Measurements from ENCODE around the gene GNAO1. TPM values are rescaled to one million over a fixed set of nuclear protein-coding genes. Genes with fewer than 3 reads are reported as not detected.

The GNAO1 gene
- total RNA-seq, 1 donor from 2014 or later, result not detected

- DNase-seq (ENCODE audit: low read depth, low spot score), result no peak
These were observed 46.9 kb downstream of the GNAO1 start for GRCh38 chr16:56238188-56238587.

- DNase-seq (ENCODE audit: low read depth, low spot score), result no peak
These were observed 50.3 kb downstream of the GNAO1 start for GRCh38 chr16:56241596-56241995.

- no peak for DNase-seq (ENCODE audit: low read depth, low spot score)
These were observed 51.5 kb downstream of the GNAO1 start for GRCh38 chr16:56242740-56243139.

DNA sequence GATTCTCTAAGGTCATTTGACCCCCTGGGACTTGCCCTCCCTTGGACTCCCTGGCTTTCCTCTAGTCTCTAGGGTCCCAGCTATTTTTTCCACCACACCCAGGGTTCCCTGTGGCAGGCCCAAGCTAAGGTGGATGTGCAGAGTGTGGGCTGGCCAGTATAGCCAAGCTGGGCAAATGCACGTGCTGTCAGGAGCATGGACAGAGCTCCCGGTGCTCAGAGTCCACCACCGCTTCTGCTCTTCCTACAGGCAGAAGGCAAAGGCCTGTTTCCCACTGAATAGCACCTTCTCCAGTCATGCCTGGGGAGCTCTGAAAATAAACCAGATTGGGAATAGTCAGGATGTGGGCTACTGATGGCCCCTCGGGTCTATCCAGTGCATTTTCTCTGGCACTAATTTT lies 53.3 kb downstream of the GNAO1 start:
- no peak for DNase-seq (ENCODE audit: low read depth, low spot score)

DNA sequence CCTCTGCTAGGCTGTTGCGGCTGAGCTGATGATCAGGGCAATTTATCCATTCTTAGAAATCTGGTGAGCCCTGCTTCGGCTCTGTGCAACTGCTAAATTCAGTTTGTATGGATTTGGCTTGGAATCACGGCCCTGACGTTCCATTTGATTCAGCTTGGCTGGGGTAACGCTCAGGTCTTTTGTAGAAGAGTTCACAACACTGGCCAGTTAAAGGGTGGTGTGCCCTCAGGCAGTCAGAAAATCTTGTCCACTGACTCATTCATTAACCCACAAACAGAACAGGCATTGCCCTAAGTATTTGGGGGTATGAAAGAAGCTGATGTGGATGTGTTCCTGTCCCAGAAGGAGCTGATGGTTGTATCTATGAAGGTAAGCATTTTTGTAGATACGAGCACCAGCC lies 53.9 kb downstream of the GNAO1 start:
- DNase-seq (ENCODE audit: low read depth, low spot score), result no peak

GRCh38 chr16:56246051-56246817 lies 54.9 kb downstream of the GNAO1 start:
- no peak for DNase-seq (ENCODE audit: low read depth, low spot score)

DNA sequence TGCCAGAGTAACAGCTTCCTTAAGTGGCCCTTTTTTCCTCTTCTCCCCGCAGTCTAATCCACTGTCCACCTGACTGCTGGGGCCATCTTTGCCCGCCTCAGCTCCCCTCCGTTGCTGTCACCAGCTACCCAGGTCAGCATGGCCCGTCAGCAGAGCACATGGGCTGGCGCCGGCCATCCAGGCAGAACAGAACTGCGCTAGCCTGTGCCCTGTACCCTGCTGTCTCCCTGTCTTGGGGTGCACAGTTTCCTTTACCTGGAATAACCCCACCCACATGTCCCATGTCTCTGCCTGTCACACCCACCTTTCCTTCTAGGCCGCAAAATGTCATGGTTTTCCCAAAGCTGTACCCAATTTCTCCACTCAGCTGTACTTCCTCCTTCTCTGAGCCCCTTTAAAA lies 55.7 kb downstream of the GNAO1 start:
- DNase-seq (ENCODE audit: low read depth, low spot score), result no peak

- no peak for DNase-seq (ENCODE audit: low read depth, low spot score)
These were observed 56.5 kb downstream of the GNAO1 start for GRCh38 chr16:56247808-56248207.

- DNase-seq (ENCODE audit: low read depth, low spot score), result no peak
These were observed 61.5 kb downstream of the GNAO1 start for GRCh38 chr16:56252835-56253234.

DNA sequence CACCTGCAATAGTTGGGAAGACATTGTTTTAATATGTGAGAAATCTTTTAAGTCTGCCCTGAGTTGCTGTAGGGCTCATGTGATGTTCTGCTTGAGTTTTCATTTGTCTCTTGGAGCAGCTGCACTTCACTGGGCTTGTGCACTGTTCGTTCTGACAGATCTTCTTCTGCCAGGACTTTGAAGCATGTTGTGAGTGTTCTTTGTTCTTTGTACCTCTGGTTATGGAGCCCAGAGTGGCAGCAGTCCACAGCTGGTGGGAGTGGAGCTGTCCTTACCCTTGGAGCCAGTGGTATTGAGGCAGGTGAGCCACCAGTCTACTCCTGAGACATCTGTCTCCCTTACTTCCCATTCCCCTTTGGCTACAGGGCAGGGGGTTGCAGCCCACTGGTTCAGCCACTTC lies 64.6 kb downstream of the GNAO1 start:
- DNase-seq (ENCODE audit: low read depth, low spot score), result no peak

DNA sequence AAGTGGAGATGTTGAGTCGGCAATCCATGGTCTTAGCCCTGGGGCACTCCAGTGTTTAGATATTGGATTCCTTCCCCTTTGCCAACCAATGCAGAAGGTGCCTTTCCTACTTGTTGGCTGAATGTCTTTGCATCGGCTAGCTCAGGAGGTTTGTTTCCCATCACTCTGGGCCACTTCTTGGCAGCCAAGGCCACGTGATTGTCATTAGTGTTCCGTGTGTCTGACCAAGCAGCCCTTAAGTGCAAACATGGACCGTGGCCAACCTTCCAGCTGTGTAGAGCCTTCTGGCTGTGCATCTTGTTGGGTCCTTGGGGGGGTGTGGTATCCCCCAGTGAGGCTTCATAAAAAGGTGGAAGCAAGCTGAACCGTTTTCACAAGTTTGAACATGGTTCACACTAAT lies 66.0 kb downstream of the GNAO1 start:
- DNase-seq (ENCODE audit: low read depth, low spot score), result no peak

DNA sequence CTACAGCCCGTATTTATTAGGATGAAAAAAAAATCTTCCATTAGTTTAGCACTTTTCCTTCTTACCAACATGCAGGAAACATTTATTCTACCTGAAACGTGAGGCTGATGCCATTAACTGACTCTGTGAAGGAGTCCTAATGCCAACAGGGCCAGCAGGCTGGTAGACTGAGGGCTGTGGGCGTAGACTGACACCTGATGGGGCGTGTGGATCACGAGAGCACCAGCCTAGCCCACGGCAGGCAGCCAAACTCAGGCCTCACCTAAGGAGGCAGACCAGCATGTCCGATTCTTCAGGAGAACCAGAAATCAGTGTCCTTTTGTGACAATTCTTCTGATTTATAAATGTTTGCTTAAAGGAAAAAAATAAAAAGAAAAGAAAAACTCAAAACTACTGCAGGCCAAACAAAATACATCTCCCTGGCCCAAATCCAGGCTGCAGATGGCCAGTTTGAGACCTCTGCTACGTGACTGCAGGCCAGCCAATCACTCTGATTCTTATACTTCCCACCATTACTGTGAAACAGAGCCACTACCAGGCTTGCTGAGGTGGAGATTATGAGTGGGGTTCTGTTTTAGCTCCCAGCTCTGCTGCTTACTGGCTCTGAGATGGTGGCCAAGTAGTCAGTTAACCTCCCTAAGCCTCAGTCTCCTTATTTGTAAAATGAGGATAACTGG lies 66.5 kb downstream of the GNAO1 start:
- DNase-seq (ENCODE audit: low read depth, low spot score), result no peak

GRCh38 chr16:56258508-56259424 lies 67.5 kb downstream of the GNAO1 start:
- no peak for DNase-seq (ENCODE audit: low read depth, low spot score)

GRCh38 chr16:56259425-56259779 lies 68.1 kb downstream of the GNAO1 start:
- no peak for DNase-seq (ENCODE audit: low read depth, low spot score)

- no peak for DNase-seq (ENCODE audit: low read depth, low spot score)
These were observed 69.3 kb downstream of the GNAO1 start for GRCh38 chr16:56260378-56261160.

GRCh38 chr16:56261656-56262055 lies 70.4 kb downstream of the GNAO1 start:
- no peak for DNase-seq (ENCODE audit: low read depth, low spot score)

DNA sequence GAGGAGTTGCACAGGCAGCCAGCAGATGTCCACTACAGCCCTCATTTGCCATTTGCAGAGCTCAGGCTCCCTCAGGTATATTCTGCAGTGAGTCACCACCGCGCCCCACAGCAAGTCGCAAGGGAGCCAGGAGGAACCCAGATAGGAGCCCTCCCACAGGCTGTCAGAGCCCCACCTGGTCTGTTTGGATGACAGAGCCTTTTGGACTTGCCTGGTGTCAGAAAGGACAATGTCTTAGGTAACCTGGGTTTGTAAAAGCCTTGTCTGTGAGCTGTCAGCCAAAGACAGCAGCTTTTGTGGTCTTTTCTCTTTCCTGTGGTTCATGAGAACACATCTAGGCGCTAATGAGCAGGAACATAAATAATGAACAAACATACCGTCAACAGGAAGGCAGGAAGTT lies 70.9 kb downstream of the GNAO1 start:
- no peak for DNase-seq (ENCODE audit: low read depth, low spot score)

DNA sequence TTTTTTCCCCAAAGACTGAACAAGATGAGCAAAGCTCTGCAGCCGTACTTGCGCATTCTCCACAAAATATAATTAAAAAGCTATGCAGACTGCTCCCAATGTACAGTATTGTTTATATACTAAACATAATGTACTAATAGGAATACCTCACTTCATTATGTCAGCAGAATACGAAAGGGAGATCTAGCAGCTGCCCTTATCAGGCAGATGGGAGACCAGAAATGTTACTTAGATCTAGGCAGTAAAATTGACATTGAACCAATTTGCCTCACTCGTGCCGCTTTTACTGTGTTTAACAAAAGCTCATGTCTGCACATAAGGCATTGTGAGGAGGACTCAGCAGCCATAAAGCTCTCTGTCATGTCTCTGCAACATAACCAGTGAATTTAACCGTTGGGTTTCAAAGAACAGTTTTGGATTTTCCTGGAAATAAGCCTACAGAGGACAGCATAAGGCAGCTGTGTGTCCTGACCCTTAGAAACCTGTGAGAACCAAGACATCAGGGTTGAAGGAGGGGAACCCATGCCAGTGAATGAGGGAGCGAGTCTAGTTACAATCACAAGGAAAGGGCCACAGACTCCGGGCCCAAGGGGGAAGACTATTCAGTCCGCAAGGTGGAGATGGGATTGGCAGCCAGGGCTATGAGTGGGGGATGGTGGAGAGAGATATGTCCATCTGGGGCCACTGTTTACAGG lies 71.4 kb downstream of the GNAO1 start:
- DNase-seq (ENCODE audit: low read depth, low spot score), result no peak

GRCh38 chr16:56263711-56264608 lies 72.7 kb downstream of the GNAO1 start:
- DNase-seq (ENCODE audit: low read depth, low spot score), result no peak

DNA sequence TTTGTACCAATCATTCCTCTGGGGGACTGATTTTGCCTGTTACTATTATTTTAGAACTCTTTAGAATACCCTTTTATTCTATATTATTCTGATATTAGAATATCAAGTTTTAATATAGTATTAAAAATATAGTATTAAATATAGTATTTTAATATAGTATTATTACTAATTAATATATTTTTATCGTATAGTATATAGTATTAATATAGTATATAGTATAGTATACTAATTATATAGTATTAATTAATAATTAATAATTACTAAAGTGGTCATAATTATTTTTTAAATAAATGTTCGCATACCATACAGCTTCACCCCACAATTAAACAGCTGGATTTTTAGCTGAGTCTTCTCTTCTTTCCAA lies 73.3 kb downstream of the GNAO1 start:
- DNase-seq (ENCODE audit: low read depth, low spot score), result no peak
